ENCODE measurements around the gene PPFIBP1.
"Not testable (repeated sequence)": the region's sequence is repeated elsewhere in the genome, so short reads cannot be mapped to it uniquely, and the experiment has no call there.

Gene PPFIBP1

DNA sequence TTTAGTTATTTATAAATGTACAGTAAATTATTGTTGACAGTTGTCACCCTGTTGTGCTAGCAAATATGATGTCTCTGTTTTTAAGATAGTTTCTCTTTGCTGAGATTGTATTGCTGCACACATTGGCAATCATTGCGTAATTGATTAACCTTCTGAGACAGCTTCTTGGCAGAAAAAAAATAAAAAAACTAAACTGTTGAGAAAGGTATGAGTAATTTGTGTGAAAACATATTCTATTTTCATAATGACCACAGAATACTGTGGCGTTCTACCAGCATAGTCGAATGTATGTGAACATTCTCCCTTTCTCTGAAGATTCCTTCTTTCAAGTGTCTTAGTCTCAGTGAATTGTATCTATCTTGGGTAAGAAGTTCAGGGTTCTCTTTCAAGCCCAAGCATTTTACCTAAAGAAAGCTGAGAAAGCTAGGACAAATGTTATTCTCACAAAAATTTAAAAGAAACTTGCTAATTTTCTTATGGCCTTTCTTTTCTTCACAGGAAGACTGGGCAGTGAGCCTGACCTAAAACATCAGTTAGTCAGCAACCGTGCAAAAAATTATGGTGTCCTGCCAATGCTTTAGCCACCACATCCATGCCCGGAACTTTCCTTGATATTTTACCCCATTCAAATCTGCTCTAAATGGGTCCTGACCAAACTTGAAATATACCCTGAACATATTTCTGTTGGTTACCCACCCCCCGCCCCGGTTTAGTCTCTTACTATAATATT is 103.3 kb downstream of the PPFIBP1 start:
- no peak for DNase-seq (ENCODE audit: low spot score)

DNA sequence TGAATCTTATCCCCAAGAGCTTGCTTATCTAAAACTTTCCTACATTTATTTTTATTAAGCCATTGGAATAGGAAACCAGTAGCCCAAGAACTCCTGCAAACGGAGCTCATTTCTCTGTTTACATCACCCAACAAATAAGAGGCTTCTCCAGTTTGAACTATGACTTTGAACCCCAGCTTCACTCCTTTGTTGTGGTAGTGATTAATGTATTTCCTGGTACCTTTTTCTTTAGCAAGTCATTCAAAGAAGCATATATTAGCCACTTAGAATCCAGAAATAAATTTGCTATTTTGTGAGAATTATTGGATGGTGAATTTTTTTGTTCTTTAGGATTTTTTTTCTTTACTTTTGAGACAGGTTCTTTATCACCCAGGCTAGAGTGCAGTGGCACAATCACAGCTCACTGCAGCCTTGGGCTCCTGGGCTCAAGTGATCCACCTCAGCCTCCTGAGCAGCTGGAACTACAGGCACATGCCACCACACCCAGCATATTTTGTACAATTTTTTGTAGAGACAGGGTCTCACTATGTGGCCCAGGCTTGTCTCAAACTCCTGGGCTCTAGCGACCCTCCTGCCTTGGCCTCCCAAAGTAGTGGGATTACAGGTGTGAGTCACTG is 104.0 kb downstream of the PPFIBP1 start:
- not testable (repeated sequence) for DNase-seq (ENCODE audit: low spot score)

DNA sequence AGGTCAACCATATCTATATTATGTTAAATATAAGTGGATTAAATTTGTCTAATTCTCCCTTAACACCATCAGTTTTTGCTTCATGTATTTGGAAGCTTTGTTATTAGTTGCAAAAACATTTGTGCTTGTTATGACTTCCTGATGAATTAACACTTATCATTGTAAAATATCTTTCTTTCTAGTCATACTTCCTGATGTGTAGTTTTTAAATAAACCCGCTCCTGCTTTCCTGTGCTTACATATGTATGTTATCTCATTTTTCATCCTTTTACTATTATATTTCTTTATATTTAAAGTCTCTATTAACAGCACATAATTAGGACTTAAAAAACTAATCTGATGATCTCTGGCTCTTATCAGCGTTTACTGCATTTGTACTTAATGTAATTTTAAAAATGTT is 106.2 kb downstream of the PPFIBP1 start:
- DNase-seq (ENCODE audit: low spot score), result not testable (repeated sequence)

DNA sequence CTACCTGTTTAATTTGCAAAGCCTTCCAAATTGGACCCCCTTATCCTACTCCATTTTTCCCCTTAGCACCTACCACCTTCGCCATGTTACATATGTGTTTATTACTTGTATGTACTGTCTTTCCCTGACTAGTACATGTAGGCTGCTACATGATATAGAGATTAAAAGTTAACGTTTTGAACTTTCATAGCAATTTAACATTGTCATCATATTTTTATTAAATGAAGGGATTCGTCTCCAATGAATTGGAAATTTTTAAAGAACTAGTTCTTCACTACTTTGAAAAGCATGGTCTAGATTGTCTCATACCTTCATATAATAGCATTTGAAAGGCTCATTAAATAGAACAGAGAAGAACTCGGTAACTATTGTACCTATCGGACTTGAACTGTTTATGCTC is 107.4 kb downstream of the PPFIBP1 start:
- DNase-seq (ENCODE audit: low spot score), result no peak

DNA sequence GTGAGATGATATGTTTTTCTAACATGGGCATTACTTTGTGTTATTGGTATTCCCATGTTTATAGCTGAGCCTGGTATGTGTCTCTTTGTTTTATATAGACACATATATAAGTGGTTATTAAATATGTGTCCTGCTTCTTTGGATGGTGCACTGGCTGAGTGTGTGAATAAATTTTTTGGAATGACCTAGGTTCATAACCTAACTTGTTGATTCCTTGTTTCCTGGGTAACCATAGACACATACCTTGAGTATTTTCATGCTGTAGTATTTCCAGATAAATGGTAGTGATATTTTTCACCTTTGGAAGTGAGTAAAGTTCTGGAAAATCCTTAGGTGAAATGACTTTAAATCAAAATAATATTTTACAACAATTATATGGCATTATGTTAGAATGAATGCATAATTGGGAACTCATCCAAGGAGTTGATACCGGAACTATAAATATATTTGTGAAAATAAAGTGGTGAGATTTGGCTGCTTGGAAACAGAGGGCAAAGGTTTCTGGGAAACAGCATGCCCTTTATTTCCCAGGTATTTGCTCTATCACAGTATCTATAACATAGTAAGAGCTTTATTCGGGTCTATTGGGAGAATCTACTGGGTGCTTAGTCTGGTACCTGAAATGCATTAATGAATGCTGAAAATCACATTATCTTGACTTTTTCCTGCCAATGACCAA is 107.9 kb downstream of the PPFIBP1 start:
- no peak for DNase-seq (ENCODE audit: low spot score)

DNA sequence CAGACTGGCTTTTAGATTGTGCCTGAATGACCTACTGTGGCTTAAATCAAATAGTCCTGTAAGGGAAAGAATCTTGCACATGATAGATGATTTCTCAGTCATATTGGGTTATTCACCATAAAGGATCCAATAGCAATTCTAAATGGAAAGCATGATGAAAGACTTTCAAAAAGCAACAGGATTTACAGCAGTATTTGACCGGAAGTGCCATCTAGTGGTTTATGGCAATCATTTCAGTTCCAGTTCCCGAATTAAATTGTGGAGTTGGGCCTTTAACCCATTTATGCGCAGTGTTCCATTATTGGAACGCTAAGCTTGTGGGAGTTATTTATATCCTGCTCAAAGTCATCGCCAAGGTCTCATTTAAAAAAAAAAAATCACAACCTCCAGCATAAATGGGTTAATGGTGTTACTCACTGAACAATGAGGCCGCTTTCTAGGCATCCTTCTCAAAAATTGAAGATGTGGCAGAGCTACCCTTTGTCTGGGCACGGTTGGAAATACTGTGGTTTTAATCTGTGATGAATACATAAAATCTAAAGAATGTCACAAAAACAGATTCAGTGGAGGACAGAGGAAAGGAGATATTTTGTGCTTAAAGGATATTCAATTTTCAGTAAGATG is 111.5 kb downstream of the PPFIBP1 start:
- peak; percentile 35 for DNase-seq (ENCODE audit: low spot score)

DNA sequence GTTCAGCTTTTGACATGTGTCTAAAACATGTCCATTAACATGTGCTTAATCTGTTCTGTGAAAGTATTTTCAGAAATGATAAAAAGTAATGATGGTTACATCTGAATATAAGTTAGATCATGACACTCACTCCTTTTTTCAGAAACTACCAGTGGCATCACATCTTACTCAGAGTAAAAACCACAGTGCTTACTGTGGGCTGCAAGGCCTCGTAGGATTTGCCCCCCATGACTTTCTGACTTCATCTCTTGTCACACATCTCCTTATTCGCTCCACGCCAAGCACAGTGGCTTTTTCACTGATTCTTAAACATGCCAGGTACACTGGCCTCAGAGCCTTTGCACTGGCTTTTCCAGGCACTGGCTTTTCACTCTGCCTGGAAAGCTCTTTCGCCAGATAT is 112.6 kb downstream of the PPFIBP1 start:
- DNase-seq (ENCODE audit: low spot score), result not testable (repeated sequence)

DNA sequence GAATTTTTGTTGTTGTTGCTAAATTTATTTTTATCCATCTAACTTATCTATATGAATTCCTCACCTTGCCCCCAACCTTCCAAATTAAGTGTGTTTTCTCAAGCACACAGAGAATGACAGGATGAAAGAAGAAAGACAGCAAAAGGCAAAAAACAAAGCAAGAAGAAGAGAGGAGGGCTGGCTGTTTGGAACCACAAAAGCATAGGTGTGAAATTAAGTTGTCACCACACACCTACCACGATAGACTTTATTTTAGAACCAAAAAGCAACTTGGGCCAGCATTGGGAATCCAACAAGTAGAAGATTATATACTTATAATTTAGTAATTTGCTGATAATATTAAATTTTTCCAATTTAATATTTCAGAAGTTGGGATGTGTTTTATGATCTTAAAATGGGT is 113.5 kb downstream of the PPFIBP1 start:
- DNase-seq (ENCODE audit: low spot score), result no peak

DNA sequence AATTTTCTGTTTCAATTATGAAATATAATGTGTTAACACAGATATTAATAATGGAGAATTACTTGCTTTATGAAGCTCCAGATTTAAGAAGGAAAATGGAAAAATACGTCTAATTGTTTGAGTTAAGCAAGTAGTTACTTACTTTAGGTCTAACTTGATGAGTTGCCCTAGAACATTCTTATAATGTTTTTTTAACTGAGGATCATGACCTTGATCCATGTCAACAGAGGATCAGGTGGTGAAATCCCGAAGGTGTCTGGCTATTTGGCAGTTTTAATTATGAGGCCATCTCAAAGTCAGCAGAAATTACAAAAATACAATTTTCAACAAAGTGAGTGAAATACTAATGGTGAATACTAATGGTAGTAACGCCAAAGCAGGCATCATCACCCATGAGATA is 115.3 kb downstream of the PPFIBP1 start:
- no peak for DNase-seq (ENCODE audit: low spot score)

DNA sequence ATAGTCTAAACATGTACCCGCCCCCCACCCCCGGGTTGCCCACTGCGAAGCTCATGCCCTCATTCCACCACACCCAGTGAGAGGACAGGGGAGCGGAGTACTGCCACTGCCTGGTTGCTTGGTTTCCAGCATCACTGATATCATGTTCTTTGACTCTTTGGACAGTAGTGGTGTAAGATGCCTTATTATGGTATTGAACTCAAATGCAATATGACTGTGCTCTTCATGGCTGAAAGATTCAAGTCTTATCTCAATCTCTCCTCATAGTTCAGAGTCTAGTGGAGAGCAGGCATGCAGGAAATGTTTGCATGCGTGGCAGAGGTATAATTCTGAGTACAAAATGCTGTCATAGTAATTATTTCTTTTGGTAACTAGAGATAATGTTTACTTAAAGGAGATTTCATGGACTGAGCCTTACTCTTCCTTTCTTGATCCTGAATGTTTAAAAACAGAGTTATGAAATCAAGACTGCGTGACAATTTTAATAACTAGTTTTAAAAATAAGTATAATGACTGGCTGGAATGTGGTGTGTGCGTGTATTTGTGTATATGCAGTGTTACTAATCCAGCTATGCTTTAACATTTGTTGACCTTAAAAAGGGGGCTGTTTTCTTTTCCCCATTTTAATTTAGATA is 116.7 kb downstream of the PPFIBP1 start:
- not testable (repeated sequence) for DNase-seq (ENCODE audit: low spot score)

DNA sequence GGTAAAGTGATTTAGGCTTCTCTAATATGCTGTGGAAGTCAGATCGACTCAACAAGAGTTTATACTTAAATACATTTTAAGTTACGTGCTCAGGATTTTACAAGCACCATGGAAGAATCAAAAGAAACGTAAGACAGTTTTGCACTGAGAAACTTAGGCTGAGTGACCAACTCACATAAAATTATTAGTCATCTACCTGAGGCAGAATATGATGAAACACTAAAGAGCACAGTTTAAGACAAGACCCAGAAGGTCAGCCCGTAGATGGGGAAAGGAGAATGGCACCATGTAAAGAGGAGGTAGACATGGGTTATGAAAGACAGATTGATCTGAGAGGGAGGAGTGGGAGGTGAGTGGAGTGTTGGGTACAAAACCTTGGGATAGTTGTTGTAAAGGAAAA is 118.4 kb downstream of the PPFIBP1 start:
- DNase-seq (ENCODE audit: low spot score), result not testable (repeated sequence)

DNA sequence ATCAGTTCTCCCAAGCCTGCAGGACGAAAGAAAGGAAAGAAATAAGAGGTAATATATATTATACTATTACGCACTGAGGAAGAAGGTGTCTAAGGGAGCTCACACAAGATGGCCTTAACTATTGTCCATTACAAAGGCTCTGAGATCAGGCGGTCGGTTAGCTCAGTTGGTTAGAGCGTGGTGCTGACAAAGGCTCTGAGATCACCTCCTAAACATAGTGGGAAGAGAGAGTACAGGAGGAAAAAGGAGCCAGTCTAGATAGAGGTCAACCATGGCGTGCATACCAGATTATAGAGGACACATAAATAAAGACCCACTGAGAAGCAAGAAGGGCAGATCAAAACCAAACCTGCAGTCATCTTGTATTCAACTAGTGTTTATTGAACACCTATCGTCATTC is 118.9 kb downstream of the PPFIBP1 start:
- DNase-seq (ENCODE audit: low spot score), result not testable (repeated sequence)

DNA sequence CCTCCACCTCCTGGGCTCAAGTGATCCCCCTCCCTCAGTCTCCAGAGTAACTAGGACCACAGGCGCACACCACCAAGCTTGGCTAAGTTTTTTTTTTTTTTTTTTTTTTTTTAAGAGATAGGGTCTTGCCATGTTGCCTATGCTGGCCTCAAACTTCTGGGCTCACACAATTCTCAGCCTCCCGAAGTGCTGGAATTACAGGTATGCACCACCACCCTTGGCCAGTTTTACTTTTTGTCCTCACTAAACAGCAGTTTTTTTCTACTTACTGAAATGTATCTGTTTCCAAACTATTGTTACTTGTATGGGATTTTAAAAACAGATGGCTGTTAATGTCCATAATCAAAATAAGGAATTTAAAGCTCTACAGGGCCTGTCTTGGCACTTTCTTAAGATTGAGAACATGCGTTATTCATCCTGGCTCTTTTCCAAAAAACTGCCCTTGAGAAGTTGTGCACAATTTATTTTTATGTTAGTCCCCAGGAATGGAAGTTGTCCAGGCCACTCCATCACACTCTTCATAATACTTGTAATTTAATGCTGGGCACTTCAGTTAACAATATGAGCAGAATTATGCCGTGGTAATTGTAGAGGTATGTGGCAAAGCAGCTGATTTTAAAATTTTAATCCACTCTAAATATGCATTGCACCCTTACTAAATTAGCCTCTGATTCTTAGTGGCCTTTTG is 120.3 kb downstream of the PPFIBP1 start:
- peak; percentile 14 for DNase-seq (ENCODE audit: low spot score)

DNA sequence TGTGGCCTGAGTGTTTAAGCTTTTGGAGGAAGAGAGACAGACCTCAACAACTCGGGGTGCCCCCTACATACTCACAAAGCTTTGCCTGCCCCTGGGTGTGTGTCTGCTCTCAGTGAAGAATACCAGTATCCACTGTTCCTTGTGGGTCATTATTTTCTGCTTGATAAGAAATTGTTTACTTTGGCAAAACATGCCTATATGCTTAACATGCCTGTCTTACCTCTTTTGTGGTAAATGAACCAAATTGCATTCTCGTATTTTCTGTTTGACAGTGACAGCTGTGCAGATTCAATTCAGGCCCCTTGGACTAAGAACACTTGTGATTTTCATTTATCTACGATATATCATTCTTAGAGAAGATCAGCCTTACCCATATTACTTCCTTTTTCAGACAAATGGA is 121.7 kb downstream of the PPFIBP1 start:
- DNase-seq (ENCODE audit: low spot score), result no peak

DNA sequence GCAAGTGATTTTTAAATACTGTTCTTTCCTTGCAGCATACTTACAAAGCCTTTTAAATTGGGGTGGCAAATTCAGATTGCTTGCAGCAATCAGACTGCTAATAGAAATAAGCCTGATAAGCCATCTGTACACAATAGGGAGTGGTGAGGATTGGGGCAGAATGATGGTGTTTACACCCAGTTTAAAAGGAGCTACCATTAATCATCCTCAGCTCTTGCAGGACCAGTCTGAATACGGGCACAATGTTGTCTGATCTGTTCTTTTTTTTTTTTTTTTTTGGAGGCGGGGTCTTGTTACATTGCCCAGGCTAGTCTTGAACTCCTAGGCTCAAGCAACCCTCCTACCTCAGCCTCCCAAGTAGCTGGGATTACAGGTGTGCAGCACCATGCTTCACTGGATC is 122.1 kb downstream of the PPFIBP1 start:
- no peak for DNase-seq (ENCODE audit: low spot score)

DNA sequence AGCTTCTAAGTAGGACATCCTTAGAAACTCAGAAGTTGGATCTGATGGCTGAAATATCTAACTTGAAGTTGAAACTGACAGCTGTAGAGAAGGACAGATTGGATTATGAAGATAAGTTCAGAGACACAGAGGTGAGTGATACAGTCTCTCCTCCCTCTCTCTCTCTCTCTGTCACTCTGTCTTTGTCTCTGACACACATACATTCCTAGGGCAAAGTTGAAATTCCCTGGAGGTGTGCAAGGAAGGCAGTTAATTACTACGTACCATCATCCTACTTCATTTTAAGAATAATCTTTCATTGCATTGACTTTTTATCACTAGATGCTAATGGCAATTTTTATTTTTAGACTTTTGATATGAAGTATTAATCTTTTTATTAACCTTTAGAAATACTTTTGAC is 126.0 kb downstream of the PPFIBP1 start:
- DNase-seq (ENCODE audit: low spot score), result no peak

DNA sequence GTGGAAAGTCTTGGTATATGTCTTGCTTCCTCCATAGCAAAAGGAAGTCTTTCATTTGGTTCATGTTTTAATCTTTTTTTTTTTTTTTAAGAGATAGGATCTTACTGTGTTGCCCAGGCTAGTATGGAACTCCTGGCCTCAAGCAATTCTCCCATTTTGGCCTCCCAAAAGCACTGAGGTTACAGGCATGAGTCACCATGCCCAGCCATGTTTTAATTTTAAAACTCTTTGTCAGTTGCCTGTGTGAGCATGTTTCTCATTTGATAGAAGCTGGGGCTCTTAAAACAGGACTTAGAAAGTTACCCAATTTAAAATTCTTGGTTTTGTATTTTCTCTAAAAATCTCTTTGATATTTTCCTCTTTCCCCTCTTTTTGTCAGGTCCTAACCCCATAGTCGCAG is 127.2 kb downstream of the PPFIBP1 start:
- DNase-seq (ENCODE audit: low spot score), result no peak

DNA sequence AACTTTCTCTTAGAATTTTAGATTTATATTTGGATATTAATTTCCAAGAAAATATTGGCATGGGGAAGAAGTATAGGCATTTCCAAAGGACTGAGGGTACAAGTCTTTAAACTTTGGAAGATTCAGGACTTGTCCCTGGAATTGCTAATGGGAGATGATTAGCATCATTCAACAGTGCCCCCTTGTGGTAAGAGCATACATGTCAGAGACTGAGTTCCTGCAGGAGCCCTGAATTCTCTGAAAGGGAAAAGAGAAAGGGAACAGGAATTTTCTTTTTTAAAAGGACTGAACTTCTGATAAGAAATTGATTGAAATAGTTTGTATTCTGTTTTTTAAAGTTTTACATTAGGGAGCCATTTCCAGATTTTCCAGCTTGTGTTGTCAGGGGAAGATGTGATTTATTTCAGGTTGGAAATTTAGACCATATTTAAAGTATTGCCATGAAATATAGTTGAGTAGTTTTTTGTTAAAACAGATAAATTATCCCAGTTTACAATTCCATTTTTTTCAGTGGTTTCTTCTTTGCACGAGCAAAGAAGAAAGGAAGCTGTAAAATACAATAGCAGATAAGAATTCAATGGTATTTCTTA is 128.3 kb downstream of the PPFIBP1 start:
- DNase-seq (ENCODE audit: low spot score), result peak; percentile 79

DNA sequence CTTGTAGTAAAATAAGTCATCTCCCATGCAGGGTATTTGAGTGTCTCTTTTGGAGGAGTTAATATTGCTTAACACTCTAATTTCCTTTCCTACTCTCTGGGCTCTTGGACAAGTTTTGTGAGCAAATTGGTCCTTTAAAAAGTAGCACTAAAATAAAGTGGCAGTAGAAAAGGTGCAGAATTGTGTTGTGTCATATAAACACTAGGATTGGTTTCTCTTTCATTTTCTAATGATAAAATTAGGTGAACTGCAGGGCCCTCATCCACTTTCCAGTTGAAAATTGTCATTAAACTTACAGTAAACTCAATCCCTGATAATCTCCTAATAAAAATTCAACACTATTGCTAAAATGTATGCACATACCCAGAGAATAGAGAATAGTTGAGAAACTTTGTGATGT is 129.7 kb downstream of the PPFIBP1 start:
- no peak for DNase-seq (ENCODE audit: low spot score)

DNA sequence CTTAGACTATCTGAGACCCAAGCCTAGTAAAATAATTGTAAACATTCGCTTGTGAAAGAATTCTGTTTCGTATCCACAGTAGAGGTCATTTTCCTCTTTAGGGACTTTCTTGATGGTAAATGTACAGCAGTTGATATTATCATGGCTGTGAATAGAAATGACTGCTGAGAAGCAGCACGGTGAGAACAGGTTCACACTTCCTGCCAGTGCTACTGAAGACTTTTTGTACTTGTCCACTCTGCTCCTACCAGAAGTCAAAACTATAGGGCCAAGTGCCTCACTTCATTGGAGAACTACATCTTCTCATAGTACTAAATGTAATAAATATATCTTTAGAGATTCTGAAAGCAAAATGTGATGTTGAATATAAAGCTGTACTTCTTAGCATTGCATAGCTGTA is 131.5 kb downstream of the PPFIBP1 start:
- not testable (repeated sequence) for DNase-seq (ENCODE audit: low spot score)

DNA sequence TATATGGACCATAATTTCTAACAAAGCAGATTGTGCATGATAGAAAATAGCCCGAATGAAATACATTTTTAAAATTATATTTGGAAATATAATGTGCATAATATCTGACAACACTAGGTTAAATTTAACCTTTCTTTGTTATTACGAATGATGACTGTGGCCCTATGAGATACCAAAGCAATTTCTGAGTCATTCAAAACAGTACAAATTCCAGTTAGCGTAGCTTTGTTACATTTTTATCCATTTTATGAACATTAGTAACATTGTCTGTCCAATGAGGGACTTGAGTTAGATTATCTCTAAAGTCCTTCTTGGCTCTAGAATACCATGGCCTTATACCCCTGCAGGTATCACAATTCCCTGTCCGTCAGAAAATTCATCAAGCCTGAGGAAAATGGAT is 133.3 kb downstream of the PPFIBP1 start:
- DNase-seq (ENCODE audit: low spot score), result no peak
